Vagina (tissue), 2 donors: Measurements from ENCODE around the gene KRT6A. TPM values are rescaled to one million over a fixed set of nuclear protein-coding genes. Genes with fewer than 3 reads are reported as not detected.

Experiments
- DNase-seq, 2 donors: peaks; one replicate each; pipeline ENCODE4 v3.0.0-alpha.2; 2017; ENCODE audit errors: extremely low spot score in 2 of 2
- H3K27ac ChIP-seq: fragments of 200-600 bp; sonication (generic); one replicate; pipeline ENCODE4 v1.5.1; 2019
- H3K27me3 ChIP-seq: fragments of 200-600 bp; sonication (generic); one replicate; pipeline ENCODE4 v1.5.1; 2019
- H3K36me3 ChIP-seq, 2 donors: fragments of 200-600 bp; sonication (generic); one replicate each; pipeline ENCODE4 v1.5.1; 2017 to 2019
- H3K4me1 ChIP-seq: fragments of 200-600 bp; sonication (generic); one replicate; pipeline ENCODE4 v1.5.1; 2019
- H3K4me3 ChIP-seq, 2 donors: fragments of 200-600 bp; sonication (generic); 1 replicate in 1 of 2; 2 replicates in 1 of 2; pipeline ENCODE4 v1.5.1; 2016 to 2019
- H3K9me3 ChIP-seq: fragments of 200-600 bp; sonication (generic); one replicate; pipeline ENCODE4 v1.5.1; 2019
- CTCF ChIP-seq, 3 experiments: fragments of 450-650 bp in 2 of 3; fragments of 200-600 bp in 1 of 3; sonication (generic) in 1 of 3; IDR thresholded peaks; one replicate each; pipeline ENCODE4 v1.5.1; 2017 to 2019; ENCODE audit warnings: antibody characterized with exemption in 3 of 3, mild to moderate bottlenecking in 2 of 3, moderate library complexity in 2 of 3
- POLR2A ChIP-seq, 2 donors: fragments of 450-650 bp; IDR thresholded peaks; one replicate each; pipeline ENCODE4 v1.6.1; 2017; ENCODE audit warnings: antibody characterized with exemption in 2 of 2, mild to moderate bottlenecking in 2 of 2, moderate library complexity in 2 of 2
- POLR2AphosphoS5 ChIP-seq, 2 donors: sonication (generic); formaldehyde crosslinking; IDR thresholded peaks; one replicate each; pipeline ENCODE4 v1.9.0; 2017; ENCODE audit warnings: antibody characterized with exemption in 2 of 2, mild to moderate bottlenecking in 2 of 2, low read depth in 1 of 2; ENCODE audit not compliant: insufficient read depth in 1 of 2
- intact Hi-C: fragments of 100-400 bp; cut with DNase I; formaldehyde crosslinking; loops from one replicate; pipeline ENCODE4 v1.15.1; 2023
- total RNA-seq: library from RNA; depleted of rRNA; stranded (reverse); fragments of >200 nt; gene quantifications from one replicate; pipeline ENCODE4 v1.2.3, GENCODE V29; 2016

Gene KRT6A
- total RNA-seq, 1 donor from 2014 or later, result 7,258 TPM

- no peak overlapping the region for H3K4me3 ChIP-seq
- no peaks in the 10 kb centered on the region for H3K27me3 ChIP-seq
- TF ChIP-seq CTCF (IDR thresholded peaks at IDR 0.05) (no peak), POLR2A (IDR thresholded peaks at IDR 0.05) (no peak), POLR2AphosphoS5 (IDR thresholded peaks at IDR 0.05; ENCODE audit: insufficient read depth in 1 of 2, low read depth in 1 of 2) (peak; percentile 19 to 30)
- H3K36me3 ChIP-seq, result no peaks in the 10 kb centered on the region
- peaks cover 24% of the 10 kb centered on the region for H3K4me1 ChIP-seq
- H3K9me3 ChIP-seq, result no peaks in the 10 kb centered on the region
- DNase-seq, result peak; percentile 91 to 93
- intact Hi-C loops, result no loop called here
- H3K27ac ChIP-seq, result no peak overlapping the region
Measured at GRCh38 chr12:52522346-52523011, 29.4 kb upstream of the KRT6A start.

GRCh38 chr12:52521568-52522266 lies 28.7 kb upstream of the KRT6A start:
- Histone ChIP-seq H3K4me1 (peaks cover 24% of the 10 kb centered on the region), H3K27ac (peak overlapping the region; percentile 66), H3K27me3 (no peaks in the 10 kb centered on the region), H3K4me3 (no peak overlapping the region), H3K36me3 (no peaks in the 10 kb centered on the region), H3K9me3 (no peaks in the 10 kb centered on the region)
- intact Hi-C loops, result no loop called here
- no peak for TF ChIP-seq CTCF (IDR thresholded peaks at IDR 0.05)
- TF ChIP-seq POLR2A (IDR thresholded peaks at IDR 0.05), result no peak
- TF ChIP-seq POLR2AphosphoS5 (IDR thresholded peaks at IDR 0.05; ENCODE audit: insufficient read depth in 1 of 2, low read depth in 1 of 2), result no peak
- DNase-seq, result peak; percentile 81 to 95

DNA sequence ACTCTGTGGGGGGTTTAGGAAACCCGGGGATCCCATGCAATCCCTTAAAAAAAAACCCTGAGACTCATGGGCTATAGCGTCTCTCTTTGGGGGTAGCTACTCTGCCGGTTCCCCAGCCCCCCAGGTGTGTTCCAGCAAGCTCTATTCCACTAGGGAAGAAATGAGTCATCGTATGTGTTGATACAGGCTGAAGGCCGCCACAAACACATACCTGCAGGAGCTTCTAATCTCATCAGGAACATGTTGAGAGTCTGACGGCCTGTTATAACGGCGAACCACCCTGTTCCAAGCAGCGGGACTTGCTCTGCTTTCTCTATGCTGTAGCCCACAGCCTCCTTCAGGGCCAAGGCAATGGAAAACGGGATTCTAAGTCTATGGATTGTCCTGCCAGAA lies 28.1 kb upstream of the KRT6A start:
- intact Hi-C loops, result no loop called here
- Histone ChIP-seq H3K9me3 (no peaks in the 10 kb centered on the region), H3K4me1 (peaks cover 21% of the 10 kb centered on the region), H3K36me3 (no peaks in the 10 kb centered on the region), H3K27ac (peak overlapping the region; percentile 66), H3K27me3 (no peaks in the 10 kb centered on the region), H3K4me3 (peak overlapping the region in 1 of 2 donors; percentile 10)
- no peak for TF ChIP-seq CTCF (IDR thresholded peaks at IDR 0.05)
- no peak for TF ChIP-seq POLR2A (IDR thresholded peaks at IDR 0.05)
- peak in 1 of 2 donors; percentile 32 for TF ChIP-seq POLR2AphosphoS5 (IDR thresholded peaks at IDR 0.05; ENCODE audit: insufficient read depth in 1 of 2, low read depth in 1 of 2)
- peak in 1 of 2 donors; percentile 93 for DNase-seq

DNA sequence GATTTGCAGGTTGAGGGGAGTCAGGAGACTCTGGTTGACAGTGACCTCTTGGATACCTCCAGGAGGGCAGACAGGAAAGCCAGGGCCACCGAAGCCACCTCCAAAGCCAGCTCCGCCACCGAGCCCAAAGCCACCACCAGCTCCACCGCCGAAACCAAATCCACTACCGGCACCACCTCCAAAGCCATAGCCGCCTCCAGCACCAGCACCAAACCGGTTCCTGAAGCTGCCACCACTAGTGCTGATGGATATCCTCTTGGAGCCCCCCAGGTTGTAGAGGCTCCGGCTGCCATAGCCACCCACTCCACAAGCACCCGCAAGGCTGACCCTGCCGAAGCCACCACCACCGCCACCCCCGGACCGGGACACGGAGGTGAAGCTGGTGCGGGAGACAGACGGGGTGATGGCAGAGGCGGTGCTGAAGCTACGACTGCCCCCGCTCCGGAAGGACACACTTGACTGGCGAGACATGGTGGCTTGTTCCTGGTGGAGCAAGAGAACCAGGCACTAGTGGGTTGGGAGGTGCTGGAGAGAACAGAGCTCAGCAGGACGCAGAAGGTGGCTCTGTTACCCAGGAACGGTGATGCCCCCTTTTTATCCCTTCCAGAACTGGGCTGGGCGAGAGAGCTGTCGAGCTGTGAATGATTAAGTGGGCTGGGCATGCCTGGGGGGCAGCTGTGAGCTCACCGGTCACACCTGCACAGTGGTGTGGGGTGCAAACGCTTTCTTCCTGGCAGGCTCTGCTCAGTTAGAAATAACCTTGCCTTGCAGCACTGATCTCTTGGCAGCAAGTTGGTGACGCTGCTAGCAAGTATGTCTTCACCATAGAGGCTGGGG lies 27.0 kb upstream of the KRT6A start, which contains the start of gene KRT5:
TSS of gene KRT5 (minus strand) at position 569 of the 837 bp plus-strand sequence. CDS start at position 471, 98 bp downstream.
- no peaks in the 10 kb centered on the region for H3K36me3 ChIP-seq
- peaks cover 17% of the 10 kb centered on the region for H3K4me1 ChIP-seq
- intact Hi-C loops, result no loop called here
- peak; percentile 94 to 96 for DNase-seq
- no peaks in the 10 kb centered on the region for H3K27me3 ChIP-seq
- H3K4me3 ChIP-seq, result peak within 1 kb of the TSS in 1 of 2 donors; percentile 42
- no peaks in the 10 kb centered on the region for H3K9me3 ChIP-seq
- H3K27ac ChIP-seq, result peak within 1 kb of the TSS; percentile 66
- TF ChIP-seq POLR2A (IDR thresholded peaks at IDR 0.05) (peak in 1 of 2 donors; percentile 46), CTCF (IDR thresholded peaks at IDR 0.05) (no peak), POLR2AphosphoS5 (IDR thresholded peaks at IDR 0.05; ENCODE audit: insufficient read depth in 1 of 2, low read depth in 1 of 2) (peak in 1 of 2 donors; percentile 73)
